Trophoblast cell (in vitro differentiated cells and primary cell): ENCODE data around the gene MMP15.

Experiments
- DNase-seq, 2 donors: peaks; one replicate each; pipeline ENCODE4 v3.0.0-alpha.2; 2016
- H2AFZ ChIP-seq: 2 replicates; pipeline ENCODE4 v1.6.1; 2013; ENCODE audit warnings: low read length, moderate library complexity, mild to moderate bottlenecking; ENCODE audit not compliant: insufficient read depth, poor library complexity
- H2AK5ac ChIP-seq: 2 replicates; pipeline ENCODE4 v1.6.1; 2013; ENCODE audit warnings: mild to moderate bottlenecking, low read length
- H2BK120ac ChIP-seq: 2 replicates; pipeline ENCODE4 v1.6.1; 2013; ENCODE audit warnings: low read length, mild to moderate bottlenecking, moderate library complexity; ENCODE audit not compliant: insufficient read depth, poor library complexity
- H2BK12ac ChIP-seq: 2 replicates; pipeline ENCODE4 v1.6.1; 2013; ENCODE audit warnings: mild to moderate bottlenecking, low read length, moderate library complexity
- H2BK5ac ChIP-seq: 2 replicates; pipeline ENCODE4 v1.6.1; 2013; ENCODE audit warnings: low read length, low read depth, moderate library complexity, mild to moderate bottlenecking; ENCODE audit not compliant: poor library complexity
- H3K14ac ChIP-seq: 2 replicates; pipeline ENCODE4 v1.6.1; 2013; ENCODE audit warnings: mild to moderate bottlenecking, low read length
- H3K18ac ChIP-seq: 2 replicates; pipeline ENCODE4 v1.6.1; 2013; ENCODE audit warnings: mild to moderate bottlenecking, low read length
- H3K23ac ChIP-seq: 2 replicates; pipeline ENCODE4 v1.6.1; 2013; ENCODE audit warnings: low read length
- H3K27ac ChIP-seq: 2 replicates; pipeline ENCODE4 v1.5.1; 2013; ENCODE audit warnings: low read depth, mild to moderate bottlenecking, inconsistent platforms, low read length, moderate library complexity
- H3K27me3 ChIP-seq: 2 replicates; pipeline ENCODE4 v1.6.1; 2013; ENCODE audit warnings: inconsistent platforms, mild to moderate bottlenecking, low read length, moderate library complexity; ENCODE audit not compliant: insufficient read depth
- H3K36me3 ChIP-seq, 2 experiments: 1 replicate in 1 of 2; 2 replicates in 1 of 2; pipeline ENCODE4 v1.6.1; 2013; ENCODE audit warnings: low read length in 2 of 2, mild to moderate bottlenecking in 2 of 2, moderate library complexity in 1 of 2; ENCODE audit not compliant: insufficient read depth in 2 of 2, control insufficient read depth in 1 of 2
- H3K4ac ChIP-seq: 2 replicates; pipeline ENCODE4 v1.6.1; 2013; ENCODE audit warnings: low read depth, mild to moderate bottlenecking, low read length, moderate library complexity
- H3K4me1 ChIP-seq, 2 experiments: 1 replicate in 1 of 2; 2 replicates in 1 of 2; pipeline ENCODE4 v1.6.1; 2013; ENCODE audit warnings: low read length in 2 of 2, mild to moderate bottlenecking in 2 of 2, moderate library complexity in 1 of 2; ENCODE audit not compliant: insufficient read depth in 2 of 2, control insufficient read depth in 1 of 2
- H3K4me2 ChIP-seq: 2 replicates; pipeline ENCODE4 v1.6.1; 2013; ENCODE audit warnings: inconsistent platforms, mild to moderate bottlenecking, low read length, moderate library complexity
- H3K4me3 ChIP-seq: 2 replicates; pipeline ENCODE4 v1.5.1; 2013; ENCODE audit warnings: mild to moderate bottlenecking, low read depth, low read length, inconsistent platforms
- H3K79me1 ChIP-seq: one replicate; pipeline ENCODE4 v1.6.1; 2013; ENCODE audit warnings: low read length
- H3K79me2 ChIP-seq: 2 replicates; pipeline ENCODE4 v1.6.1; 2013; ENCODE audit warnings: low read length, mild to moderate bottlenecking; ENCODE audit not compliant: control insufficient read depth, insufficient read depth, poor library complexity
- H3K9ac ChIP-seq: 2 replicates; pipeline ENCODE4 v1.6.1; 2013; ENCODE audit warnings: mild to moderate bottlenecking, low read length
- H3K9me3 ChIP-seq: 2 replicates; pipeline ENCODE4 v1.6.1; 2013; ENCODE audit warnings: low read depth, mild to moderate bottlenecking, control low read depth, inconsistent platforms, low read length; ENCODE audit not compliant: insufficient read depth
- H4K12ac ChIP-seq: 2 replicates; pipeline ENCODE4 v1.6.1; 2013; ENCODE audit warnings: low read depth, mild to moderate bottlenecking, low read length, moderate library complexity
- H4K8ac ChIP-seq: 2 replicates; pipeline ENCODE4 v1.6.1; 2013; ENCODE audit warnings: low read depth, mild to moderate bottlenecking, low read length, moderate library complexity
- H4K91ac ChIP-seq: one replicate; pipeline ENCODE4 v1.6.1; 2013; ENCODE audit warnings: low read depth, mild to moderate bottlenecking, low read length, moderate library complexity
- WGBS: extraction: QIAGEN DNeasy Blood & Tissue Kit; methylation state at CpG from one replicate; pipeline ENCODE4 v1.1.7; 2013; ENCODE audit warnings: missing lambda C conversion rate; ENCODE audit not compliant: insufficient read length, insufficient coverage; ENCODE audit errors: extremely low coverage; 5-methylcytosine and 5-hydroxymethylcytosine counted together

Gene MMP15

DNA sequence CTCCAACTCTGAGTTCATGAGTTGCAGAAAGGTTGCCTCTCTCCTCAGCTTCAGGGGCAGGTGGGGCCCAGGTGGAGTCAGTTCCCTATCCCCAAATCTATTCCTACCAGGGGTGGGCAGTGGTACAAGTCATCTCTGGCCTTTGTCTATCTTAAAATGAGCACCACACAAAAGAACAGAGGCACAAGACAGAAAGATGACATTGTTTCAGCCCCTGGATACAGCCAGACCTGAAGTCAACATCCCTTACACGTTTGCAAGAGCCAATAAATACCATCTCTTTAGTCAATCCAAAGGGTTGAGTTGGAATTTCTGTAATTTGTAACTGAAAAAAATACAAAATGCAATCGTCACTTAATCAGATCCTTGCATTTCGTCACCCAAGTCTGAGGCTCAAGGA is 32.2 kb downstream of the MMP15 start:
- Histone ChIP-seq H3K9me3 (peaks cover 2% of the 10 kb centered on the region), H3K18ac (no peak overlapping the region), H3K14ac (no peak overlapping the region), H2BK120ac (no peak overlapping the region), H3K4ac (no peak overlapping the region), H3K4me3 (no peak overlapping the region), H3K27me3 (no peaks in the 10 kb centered on the region), H3K4me1 (peaks cover 3 to 4% of the 10 kb centered on the region in 2 experiments), H2AFZ (no peak overlapping the region), H3K23ac (no peak overlapping the region), H3K27ac (no peak overlapping the region), H3K36me3 (no peaks in the 10 kb centered on the region), H3K79me2 (no peaks in the 10 kb centered on the region), H2BK12ac (no peak overlapping the region), H3K9ac (no peak overlapping the region), H2BK5ac (no peak overlapping the region), H4K91ac (no peak overlapping the region), H3K79me1 (no peaks in the 10 kb centered on the region), H4K8ac (no peak overlapping the region), H3K4me2 (no peak overlapping the region), H2AK5ac (no peak overlapping the region), H4K12ac (no peak overlapping the region)
- no peak for DNase-seq
- WGBS: no CpG with 5 or more reads among the region's 3 CpGs

GRCh38 chr16:58062821-58063220 is 37.3 kb downstream of the MMP15 start:
- Histone ChIP-seq H2AFZ (no peak overlapping the region), H3K4me1 (peaks cover 6 to 7% of the 10 kb centered on the region in 2 experiments), H3K14ac (no peak overlapping the region), H3K36me3 (no peaks in the 10 kb centered on the region), H2BK12ac (no peak overlapping the region), H3K79me2 (no peaks in the 10 kb centered on the region), H3K4ac (no peak overlapping the region), H3K27ac (no peak overlapping the region), H4K12ac (no peak overlapping the region), H4K91ac (no peak overlapping the region), H2BK120ac (no peak overlapping the region), H3K23ac (no peak overlapping the region), H3K4me3 (no peak overlapping the region), H4K8ac (no peak overlapping the region), H3K27me3 (no peaks in the 10 kb centered on the region), H3K9me3 (peaks cover 2% of the 10 kb centered on the region), H2AK5ac (no peak overlapping the region), H3K4me2 (no peak overlapping the region), H3K79me1 (no peaks in the 10 kb centered on the region), H3K9ac (no peak overlapping the region), H2BK5ac (no peak overlapping the region), H3K18ac (no peak overlapping the region)
- no peak for DNase-seq
- no CpG with 5 or more reads among the region's 4 CpGs for WGBS

DNA sequence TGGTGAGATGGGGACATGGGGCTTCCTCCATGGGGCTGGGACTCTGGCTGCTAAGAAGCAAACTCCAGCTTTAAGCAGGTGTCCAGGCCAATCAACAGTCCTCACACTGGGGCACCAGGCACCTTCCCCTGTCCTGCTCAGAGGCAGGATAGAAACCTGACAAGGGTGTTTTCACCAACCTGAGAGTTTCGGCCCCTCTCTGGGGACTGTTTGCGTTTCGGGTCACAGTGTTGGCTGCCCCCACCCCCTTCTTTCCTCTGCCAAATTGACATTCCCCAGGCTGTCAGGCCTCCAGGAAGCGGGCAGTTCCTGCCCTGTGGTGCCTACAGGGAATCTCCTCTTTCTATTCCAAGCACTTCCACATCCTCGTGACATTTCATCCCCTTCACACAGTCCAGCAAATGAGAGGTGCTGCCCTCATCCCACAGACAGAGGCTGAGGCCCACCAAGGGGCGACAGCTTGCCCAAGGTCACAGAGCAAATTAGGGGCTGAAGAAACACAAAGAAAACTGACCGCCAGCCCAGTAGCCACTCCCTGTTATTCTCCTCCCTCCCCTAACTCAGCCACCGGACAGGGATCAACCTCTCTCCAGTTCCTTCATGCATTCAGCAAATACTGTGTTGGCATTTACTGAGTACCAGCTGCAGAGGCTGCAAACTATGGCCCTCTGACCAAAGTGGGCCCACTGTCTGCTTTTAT is 38.0 kb downstream of the MMP15 start:
- no CpG with 5 or more reads among the region's 8 CpGs for WGBS
- H3K4me3 ChIP-seq: no peak overlapping the region
- no peaks in the 10 kb centered on the region for H3K27me3 ChIP-seq
- no peak overlapping the region for H4K91ac ChIP-seq
- H2BK120ac ChIP-seq: no peak overlapping the region
- no peak overlapping the region for H2BK5ac ChIP-seq
- H3K4me2 ChIP-seq: peak overlapping the region; percentile 10
- H2BK12ac ChIP-seq: no peak overlapping the region
- no peak overlapping the region for H3K18ac ChIP-seq
- H2AK5ac ChIP-seq: no peak overlapping the region
- H2AFZ ChIP-seq: peak overlapping the region; percentile 47
- peaks cover 2% of the 10 kb centered on the region for H3K9me3 ChIP-seq
- H3K36me3 ChIP-seq: no peaks in the 10 kb centered on the region
- H4K12ac ChIP-seq: no peak overlapping the region
- no peak overlapping the region for H3K27ac ChIP-seq
- no peaks in the 10 kb centered on the region for H3K79me2 ChIP-seq
- H3K14ac ChIP-seq: no peak overlapping the region
- no peak for DNase-seq
- H3K4me1 ChIP-seq: peaks cover 6 to 7% of the 10 kb centered on the region in 2 experiments
- no peaks in the 10 kb centered on the region for H3K79me1 ChIP-seq
- no peak overlapping the region for H4K8ac ChIP-seq
- no peak overlapping the region for H3K23ac ChIP-seq
- H3K9ac ChIP-seq: no peak overlapping the region
- no peak overlapping the region for H3K4ac ChIP-seq

DNA sequence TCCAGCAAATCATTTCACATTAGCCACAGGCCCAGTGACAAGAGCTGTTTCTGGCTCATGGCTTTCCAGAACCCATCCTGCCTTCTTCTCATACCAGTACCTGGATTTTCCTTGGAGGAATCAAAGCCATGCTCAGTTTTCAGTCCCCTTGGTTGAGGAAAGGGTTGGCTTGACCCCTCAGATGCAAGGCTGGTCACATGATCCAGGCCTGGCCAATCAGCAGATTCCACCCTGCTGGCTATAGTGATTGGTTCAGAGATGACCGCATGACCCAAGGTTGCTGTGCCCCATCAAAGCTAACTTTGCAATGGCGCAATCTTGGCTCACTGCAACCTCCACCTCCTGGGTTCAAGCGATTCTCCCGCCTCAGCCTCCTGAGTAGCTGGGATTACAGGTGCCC is 45.0 kb downstream of the MMP15 start:
- Histone ChIP-seq H2BK5ac (no peak overlapping the region), H2BK120ac (no peak overlapping the region), H3K23ac (no peak overlapping the region), H4K91ac (no peak overlapping the region), H3K4ac (no peak overlapping the region), H3K4me1 (no peaks in the 10 kb centered on the region), H3K79me1 (no peaks in the 10 kb centered on the region), H4K8ac (no peak overlapping the region), H2BK12ac (no peak overlapping the region), H2AFZ (no peak overlapping the region), H3K36me3 (no peaks in the 10 kb centered on the region), H3K79me2 (no peaks in the 10 kb centered on the region), H3K27ac (no peak overlapping the region), H3K4me3 (no peak overlapping the region), H2AK5ac (no peak overlapping the region), H3K4me2 (no peak overlapping the region), H3K18ac (no peak overlapping the region), H3K27me3 (no peaks in the 10 kb centered on the region), H3K14ac (no peak overlapping the region), H4K12ac (no peak overlapping the region), H3K9ac (no peak overlapping the region), H3K9me3 (no peaks in the 10 kb centered on the region)
- WGBS: no CpG with 5 or more reads among the region's 4 CpGs
- DNase-seq: no peak
